GM12801 (cell line): ENCODE results near the gene CASTOR1.

Experiments used
- TF ChIP-seq, protein P1 (sequence below): IDR thresholded peaks from one replicate; pipeline ENCODE4 v1.5.1; 2011; ENCODE audit warnings: control low read depth; ENCODE audit not compliant: insufficient read length; ENCODE audit errors: extremely low read depth

Gene CASTOR1

DNA sequence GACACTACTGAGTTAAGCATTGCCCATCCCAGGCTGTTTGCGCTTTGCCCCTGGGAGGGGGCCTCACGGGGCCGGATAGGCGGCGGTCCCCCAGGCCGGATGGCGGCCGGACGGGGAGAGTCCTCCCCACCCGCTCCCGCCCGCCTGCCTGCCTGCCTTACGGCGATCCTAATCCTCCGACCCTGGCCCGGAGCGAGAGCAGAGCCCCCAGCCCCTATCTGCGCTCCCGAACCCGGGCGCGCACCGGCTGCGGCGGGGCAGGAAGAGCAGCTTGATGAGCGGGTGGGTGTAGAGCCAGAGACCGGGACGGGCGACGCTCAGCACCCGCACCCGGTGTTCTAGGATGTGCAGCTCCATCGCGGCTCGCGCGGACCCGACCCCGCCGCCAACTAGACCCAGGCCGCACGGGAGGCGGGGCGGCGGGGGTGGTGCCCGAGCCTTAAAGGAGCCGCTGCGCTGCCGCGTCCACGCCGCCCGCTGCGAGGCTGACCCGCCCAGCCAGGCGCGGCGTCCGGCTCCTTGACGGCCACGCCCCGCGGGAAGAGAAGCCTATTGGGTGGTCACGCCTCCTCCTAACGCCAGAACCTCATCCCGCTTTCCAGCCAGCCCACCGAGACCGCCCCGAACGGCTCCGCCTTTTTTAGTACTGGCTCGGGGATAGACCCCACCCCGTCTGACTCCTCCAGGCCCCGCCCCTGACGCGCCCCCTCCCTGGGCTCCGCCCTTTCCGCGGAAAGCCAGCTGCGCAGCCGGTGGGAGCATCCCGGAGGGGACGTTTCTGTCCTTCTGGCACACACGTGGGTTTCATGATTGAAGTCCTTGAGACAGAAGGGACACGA is at the start of gene CASTOR1:
Gene CASTOR1, minus strand, starts transcription at position 365 of the 839 bp plus-strand sequence. Its CDS starts 8 bp downstream, at position 357.
- TF ChIP-seq, protein P1, sequence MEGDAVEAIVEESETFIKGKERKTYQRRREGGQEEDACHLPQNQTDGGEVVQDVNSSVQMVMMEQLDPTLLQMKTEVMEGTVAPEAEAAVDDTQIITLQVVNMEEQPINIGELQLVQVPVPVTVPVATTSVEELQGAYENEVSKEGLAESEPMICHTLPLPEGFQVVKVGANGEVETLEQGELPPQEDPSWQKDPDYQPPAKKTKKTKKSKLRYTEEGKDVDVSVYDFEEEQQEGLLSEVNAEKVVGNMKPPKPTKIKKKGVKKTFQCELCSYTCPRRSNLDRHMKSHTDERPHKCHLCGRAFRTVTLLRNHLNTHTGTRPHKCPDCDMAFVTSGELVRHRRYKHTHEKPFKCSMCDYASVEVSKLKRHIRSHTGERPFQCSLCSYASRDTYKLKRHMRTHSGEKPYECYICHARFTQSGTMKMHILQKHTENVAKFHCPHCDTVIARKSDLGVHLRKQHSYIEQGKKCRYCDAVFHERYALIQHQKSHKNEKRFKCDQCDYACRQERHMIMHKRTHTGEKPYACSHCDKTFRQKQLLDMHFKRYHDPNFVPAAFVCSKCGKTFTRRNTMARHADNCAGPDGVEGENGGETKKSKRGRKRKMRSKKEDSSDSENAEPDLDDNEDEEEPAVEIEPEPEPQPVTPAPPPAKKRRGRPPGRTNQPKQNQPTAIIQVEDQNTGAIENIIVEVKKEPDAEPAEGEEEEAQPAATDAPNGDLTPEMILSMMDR, result no peak

DNA sequence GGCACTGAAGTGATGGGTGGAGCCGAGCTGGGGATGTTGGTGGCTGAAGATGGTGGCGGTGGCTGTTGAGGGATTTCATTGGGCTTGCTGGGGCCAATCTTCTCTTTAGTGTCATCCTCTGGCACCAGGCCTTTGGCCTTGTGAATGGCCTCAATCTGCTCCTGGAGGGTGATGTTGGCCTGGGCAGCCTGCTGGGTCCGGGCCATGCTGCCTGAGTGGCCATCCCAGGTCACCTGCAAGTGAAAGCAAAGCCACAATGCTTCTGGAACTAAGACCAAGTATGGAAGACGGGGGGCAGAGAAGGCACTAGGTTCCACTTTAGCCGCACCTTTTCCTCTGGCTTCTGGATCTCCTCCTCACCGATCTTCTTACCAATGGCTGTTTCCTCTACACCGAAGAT is 49.5 kb upstream of the CASTOR1 start:
- TF ChIP-seq, protein P1, result no peak

DNA sequence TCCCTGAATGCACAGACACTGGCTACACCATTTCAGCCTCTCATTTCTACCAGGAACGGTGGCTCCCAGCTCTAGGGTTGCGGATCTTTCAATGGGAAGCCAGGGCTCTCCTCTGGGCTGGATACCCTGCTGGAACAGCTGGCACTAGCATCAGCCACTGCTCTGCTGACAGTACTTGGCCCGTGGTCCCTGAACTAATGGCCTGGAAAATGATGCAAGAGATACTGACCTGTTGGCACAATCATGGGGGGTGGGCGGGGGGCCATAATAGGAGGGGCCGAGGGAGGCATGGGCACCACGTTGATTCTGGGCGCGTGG is 48.1 kb upstream of the CASTOR1 start:
- TF ChIP-seq, protein P1, result no peak

DNA sequence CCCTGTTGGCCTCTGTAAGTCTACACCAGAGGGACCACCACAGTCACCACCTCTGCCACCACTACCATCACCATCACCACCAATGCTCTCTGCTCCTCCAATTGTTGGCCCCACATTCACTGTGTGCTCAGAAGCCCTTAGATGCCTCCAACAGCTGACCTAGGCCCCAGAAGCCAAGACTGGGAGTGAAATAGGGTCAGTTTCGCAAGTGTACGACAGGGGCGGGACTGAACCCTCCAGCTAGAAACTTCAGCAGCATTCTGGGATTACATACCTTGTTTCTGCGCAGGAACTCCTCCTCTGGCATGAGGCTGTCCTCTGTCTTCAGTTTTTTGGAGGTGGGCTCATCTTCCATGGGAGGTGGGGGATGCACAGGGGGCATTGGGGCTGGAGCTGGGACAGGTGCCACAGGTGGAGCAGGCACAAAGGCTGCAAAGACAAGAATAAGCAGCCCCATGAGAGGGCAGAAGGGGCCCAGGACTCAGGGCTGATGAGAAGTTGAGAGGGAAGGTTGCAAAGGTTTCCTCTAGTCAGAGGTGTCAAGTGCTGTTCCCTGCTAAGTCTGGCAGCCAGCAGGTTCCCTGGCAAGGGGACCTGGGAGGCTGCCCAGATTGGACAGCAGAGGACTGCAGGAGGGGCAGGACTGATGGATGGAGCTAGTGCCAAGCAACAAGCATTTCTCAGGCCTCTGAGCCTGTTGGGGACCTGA is 47.6 kb upstream of the CASTOR1 start:
- TF ChIP-seq, protein P1, result no peak

DNA sequence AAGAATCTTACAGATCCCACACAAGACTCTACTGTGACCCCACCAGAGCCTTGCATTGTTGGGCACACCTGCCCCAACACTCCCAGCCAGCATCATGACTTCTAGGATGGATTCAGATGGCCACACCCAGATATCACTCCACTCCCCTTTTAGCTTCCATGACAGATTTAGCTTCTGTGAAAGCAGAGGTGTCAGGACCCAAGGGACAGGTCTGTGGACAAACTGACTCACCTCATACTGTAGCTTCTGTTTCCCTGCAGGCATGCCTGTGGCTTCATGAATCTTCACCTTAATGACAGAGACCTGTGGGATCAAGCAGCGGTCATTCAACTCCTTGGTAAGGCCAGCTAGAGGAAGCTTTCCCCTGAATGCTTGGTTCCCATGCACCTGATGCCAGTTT is 45.9 kb upstream of the CASTOR1 start:
- TF ChIP-seq, protein P1, result no peak

DNA sequence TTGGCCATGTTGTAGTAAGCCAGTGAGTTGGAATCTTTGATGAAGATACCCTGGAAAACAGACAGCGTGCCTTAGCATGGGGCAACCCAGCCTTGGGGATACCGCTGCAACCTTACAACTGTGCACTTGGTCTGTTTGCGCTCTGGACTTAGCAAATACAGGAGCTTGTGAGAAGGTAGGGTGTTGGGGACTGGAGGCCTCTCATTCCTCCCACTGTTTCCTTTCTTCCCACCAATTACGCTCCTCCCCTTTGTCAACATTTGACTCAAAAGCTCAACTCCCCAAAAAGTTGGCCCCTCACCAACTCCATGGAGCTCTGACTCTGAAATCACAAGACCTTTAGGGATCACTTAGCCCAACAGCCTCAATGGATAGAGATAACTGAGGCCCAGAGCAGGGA is 45.3 kb upstream of the CASTOR1 start:
- TF ChIP-seq, protein P1, result no peak

DNA sequence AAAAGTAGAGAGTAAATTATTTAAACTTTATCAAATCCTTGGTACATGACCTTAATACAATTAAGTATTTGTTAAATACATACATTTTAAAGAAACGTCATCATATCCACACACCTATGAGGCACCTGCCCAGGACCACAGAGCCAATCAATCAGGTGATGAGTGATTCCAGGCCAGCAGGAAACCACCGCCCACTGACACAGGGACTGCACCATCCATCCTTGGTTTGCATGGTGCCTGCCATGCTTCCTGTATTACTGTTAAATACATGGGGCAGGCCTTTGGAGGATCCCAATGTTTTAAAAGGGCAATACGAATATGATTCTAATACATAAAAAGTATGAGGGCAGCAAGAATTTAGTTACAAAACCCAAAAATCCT is 44.4 kb upstream of the CASTOR1 start:
- TF ChIP-seq, protein P1, result no peak
